ENCODE data around the gene NCOA7. TPM values are rescaled to one million over a fixed set of nuclear protein-coding genes. Genes with fewer than 3 reads are reported as not detected.
A peak's percentile ranks its signal among the peaks of the same experiment; 100 is the strongest.

Gene NCOA7
- total RNA-seq, 1 donor from 2014 or later, result 26.2 TPM

GRCh38 chr6:125789576-125790357 is 993 bp upstream of the NCOA7 start:
- no peak for TF ChIP-seq CTCF (IDR thresholded peaks at IDR 0.05; ENCODE audit: unreplicated experiment)
- H3K4me3 Mint-ChIP-seq (ENCODE audit: unreplicated experiment), result peak overlapping the region; percentile 91
- no peaks in the 10 kb centered on the region for H3K9me3 Mint-ChIP-seq (ENCODE audit: unreplicated experiment)
- DNase-seq (ENCODE audit: low spot score), result peak; percentile 16
- H3K27ac Mint-ChIP-seq (ENCODE audit: unreplicated experiment), result peak overlapping the region; percentile 52
- H3K36me3 Mint-ChIP-seq (ENCODE audit: low read depth, unreplicated experiment), result no peaks in the 10 kb centered on the region
- H3K27me3 Mint-ChIP-seq (ENCODE audit: unreplicated experiment), result peaks cover 2% of the 10 kb centered on the region
- H3K4me1 Mint-ChIP-seq (ENCODE audit: unreplicated experiment), result peaks cover 32% of the 10 kb centered on the region

GRCh38 chr6:125791151-125791819 is 525 bp downstream of the NCOA7 start:
- peaks cover 4% of the 10 kb centered on the region for H3K27me3 Mint-ChIP-seq (ENCODE audit: unreplicated experiment)
- no peak for TF ChIP-seq CTCF (IDR thresholded peaks at IDR 0.05; ENCODE audit: unreplicated experiment)
- peak overlapping the region; percentile 94 for H3K4me3 Mint-ChIP-seq (ENCODE audit: unreplicated experiment)
- H3K4me1 Mint-ChIP-seq (ENCODE audit: unreplicated experiment), result peaks cover 35% of the 10 kb centered on the region
- H3K9me3 Mint-ChIP-seq (ENCODE audit: unreplicated experiment), result no peaks in the 10 kb centered on the region
- peak overlapping the region; percentile 26 for H3K27ac Mint-ChIP-seq (ENCODE audit: unreplicated experiment)
- DNase-seq (ENCODE audit: low spot score), result no peak
- no peaks in the 10 kb centered on the region for H3K36me3 Mint-ChIP-seq (ENCODE audit: low read depth, unreplicated experiment)

- Mint-ChIP-seq H3K36me3 (ENCODE audit: low read depth, unreplicated experiment) (no peaks in the 10 kb centered on the region), H3K27me3 (ENCODE audit: unreplicated experiment) (peaks cover 4% of the 10 kb centered on the region), H3K9me3 (ENCODE audit: unreplicated experiment) (no peaks in the 10 kb centered on the region), H3K4me1 (ENCODE audit: unreplicated experiment) (peaks cover 35% of the 10 kb centered on the region), H3K27ac (ENCODE audit: unreplicated experiment) (no peak overlapping the region), H3K4me3 (ENCODE audit: unreplicated experiment) (peak overlapping the region; percentile 94)
- no peak for TF ChIP-seq CTCF (IDR thresholded peaks at IDR 0.05; ENCODE audit: unreplicated experiment)
- no peak for DNase-seq (ENCODE audit: low spot score)
Observed at GRCh38 chr6:125791820-125792165, 1.0 kb downstream of the NCOA7 start.

GRCh38 chr6:125792172-125792571 is 1.4 kb downstream of the NCOA7 start:
- H3K27me3 Mint-ChIP-seq (ENCODE audit: unreplicated experiment), result peaks cover 4% of the 10 kb centered on the region
- peaks cover 35% of the 10 kb centered on the region for H3K4me1 Mint-ChIP-seq (ENCODE audit: unreplicated experiment)
- H3K4me3 Mint-ChIP-seq (ENCODE audit: unreplicated experiment), result no peak overlapping the region
- H3K36me3 Mint-ChIP-seq (ENCODE audit: low read depth, unreplicated experiment), result no peaks in the 10 kb centered on the region
- DNase-seq (ENCODE audit: low spot score), result no peak
- TF ChIP-seq CTCF (IDR thresholded peaks at IDR 0.05; ENCODE audit: unreplicated experiment), result no peak
- no peaks in the 10 kb centered on the region for H3K9me3 Mint-ChIP-seq (ENCODE audit: unreplicated experiment)
- no peak overlapping the region for H3K27ac Mint-ChIP-seq (ENCODE audit: unreplicated experiment)

- no peaks in the 10 kb centered on the region for H3K9me3 Mint-ChIP-seq (ENCODE audit: unreplicated experiment)
- TF ChIP-seq CTCF (IDR thresholded peaks at IDR 0.05; ENCODE audit: unreplicated experiment), result no peak
- no peak for DNase-seq (ENCODE audit: low spot score)
- H3K4me1 Mint-ChIP-seq (ENCODE audit: unreplicated experiment), result peaks cover 35% of the 10 kb centered on the region
- peaks cover 4% of the 10 kb centered on the region for H3K27me3 Mint-ChIP-seq (ENCODE audit: unreplicated experiment)
- no peaks in the 10 kb centered on the region for H3K36me3 Mint-ChIP-seq (ENCODE audit: low read depth, unreplicated experiment)
- no peak overlapping the region for H3K4me3 Mint-ChIP-seq (ENCODE audit: unreplicated experiment)
- no peak overlapping the region for H3K27ac Mint-ChIP-seq (ENCODE audit: unreplicated experiment)
Observed at GRCh38 chr6:125792680-125793079, 1.9 kb downstream of the NCOA7 start.

Measured in endothelial cell (in vitro differentiated cells).